ENCODE data around the gene TMEM260. TPM values are rescaled to one million over a fixed set of nuclear protein-coding genes. Genes with fewer than 3 reads are reported as not detected.

TMEM260 gene
- total and polyA plus RNA-seq, 2 donors (not counting 3 experiments of a cell fraction or from before 2014, with no cell fraction given), result 9.1 to 16.2 TPM

- TF ChIP-seq CTCF (IDR thresholded peaks at IDR 0.05; ENCODE audit: extremely low read depth in 1 of 2, insufficient read depth in 1 of 2, low read depth in 1 of 2, low read length in 2 of 2) (no peak), POLR2A (IDR thresholded peaks at IDR 0.05; ENCODE audit: low read depth, low read length) (no peak), MAX (IDR thresholded peaks at IDR 0.05; ENCODE audit: insufficient read depth, insufficient read length) (no peak), FOS (IDR thresholded peaks at IDR 0.05; ENCODE audit: borderline replicate concordance, insufficient read depth, low read length) (no peak), JUN (IDR thresholded peaks at IDR 0.05; ENCODE audit: borderline replicate concordance, insufficient read depth, insufficient read length, low read depth) (no peak), EZH2 (IDR thresholded peaks at IDR 0.05; ENCODE audit: borderline replicate concordance, low read depth, low read length, severe bottlenecking) (no peak), GATA2 (IDR thresholded peaks at IDR 0.05; ENCODE audit: insufficient read depth, insufficient read length, low read depth, low read length) (no peak), MYC (IDR thresholded peaks at IDR 0.05; ENCODE audit: low read depth, low read length) (no peak), POLR2AphosphoS5 (IDR thresholded peaks at IDR 0.05; ENCODE audit: insufficient read depth, low read depth, low read length) (no peak)
- DNase-seq (ENCODE audit: low read depth, low spot score), result no peak
- H2AFZ ChIP-seq (ENCODE audit: low read depth, low read length), result no peak overlapping the region
- H4K20me1 ChIP-seq (replicated peaks; ENCODE audit: control insufficient read depth, extremely low read depth, insufficient read depth, low read length), result no peaks in the 10 kb centered on the region
- no peak overlapping the region for H3K9ac ChIP-seq (replicated peaks; ENCODE audit: extremely low read depth, insufficient read depth, low read length)
- H3K9me1 ChIP-seq (replicated peaks; ENCODE audit: control insufficient read depth, extremely low read depth, insufficient read depth, low read length), result no peaks in the 10 kb centered on the region
- no peak overlapping the region for H3K4me2 ChIP-seq (ENCODE audit: insufficient read depth, low read length)
- dilution Hi-C loops (cut with MboI; ENCODE audit: extremely low pct_ligation_motif_present, low sequenced_read_pairs), result no loop called here
- no peaks in the 10 kb centered on the region for H3K27me3 ChIP-seq (ENCODE audit: control insufficient read depth in 2 of 2, insufficient read depth in 2 of 2, low read length in 2 of 2)
- POLR2A ChIA-PET, result no interaction called here
- H3K4me1 ChIP-seq (ENCODE audit: control insufficient read depth, extremely low read depth, insufficient read depth, low read length), result no peaks in the 10 kb centered on the region
- no peak overlapping the region for H3K27ac ChIP-seq (ENCODE audit: insufficient read depth, low read depth, low read length)
- BruUV-seq (replicated peaks), result no TSS peak
- intact Hi-C loops (cut with micrococcal nuclease), result no loop called here
- peaks cover 7 to 24% of the 10 kb centered on the region in 2 experiments for H3K36me3 ChIP-seq (ENCODE audit: control insufficient read depth in 2 of 2, extremely low read depth in 1 of 2, insufficient read depth in 2 of 2, low read length in 2 of 2)
- H3K9me3 ChIP-seq (replicated peaks; ENCODE audit: control insufficient read depth, insufficient read depth, low read length), result no peaks in the 10 kb centered on the region
- H3K4me3 ChIP-seq (replicated peaks in 1 of 3; ENCODE audit: insufficient read depth in 1 of 3, low read depth in 1 of 3, low read length in 3 of 3), result no peak overlapping the region
- no peaks in the 10 kb centered on the region for H3K79me2 ChIP-seq (ENCODE audit: control insufficient read depth, insufficient read depth, low read length)
- no peak for FAIRE-seq
- CTCF ChIA-PET, result interaction anchor here (1.0 kb wide), 1 partner anchor 24 kb away, joined by 3 read pairs; no protein-coding TSS in a partner anchor
These were observed 55.4 kb downstream of the TMEM260 start for GRCh38 chr14:56635041-56635440.
